ENCODE data around the gene GTF2H3. TPM values are rescaled to one million over a fixed set of nuclear protein-coding genes. Genes with fewer than 3 reads are reported as not detected.

GTF2H3 gene
- total RNA-seq, 1 donor from 2014 or later, result 33.1 TPM

DNA sequence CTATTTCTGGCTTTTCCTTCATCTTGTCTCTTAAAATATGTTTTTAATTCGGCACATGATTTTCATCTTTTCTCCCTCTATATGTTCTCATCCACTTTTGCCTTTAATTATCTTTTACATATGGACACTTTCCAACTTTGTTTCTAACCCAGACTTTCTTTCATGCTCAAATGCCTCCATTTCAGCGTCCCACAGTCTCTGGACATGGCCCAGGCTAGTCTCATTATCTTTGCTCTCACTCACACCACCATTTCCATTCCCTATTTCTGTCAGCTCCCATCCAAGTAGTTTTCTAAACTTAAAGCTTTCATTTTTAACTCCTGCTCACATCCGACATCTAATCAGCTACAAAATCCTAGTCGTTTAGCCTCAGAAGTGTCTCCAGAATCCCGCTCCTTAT lies 14.8 kb downstream of the GTF2H3 start:
- no peak overlapping the region for H3K4me3 Mint-ChIP-seq
- no peak for TF ChIP-seq CTCF (conservative IDR thresholded peaks at IDR 0.05)
- no peaks in the 10 kb centered on the region for H3K9me3 Mint-ChIP-seq
- no peak for DNase-seq (ENCODE audit: low read depth, low spot score)
- H3K4me1 Mint-ChIP-seq, result no peaks in the 10 kb centered on the region
- no peaks in the 10 kb centered on the region for H3K36me3 Mint-ChIP-seq (ENCODE audit: low read depth)
- H3K27ac Mint-ChIP-seq (ENCODE audit: unreplicated experiment), result no peak overlapping the region
- H3K27me3 Mint-ChIP-seq (ENCODE audit: low read depth), result no peaks in the 10 kb centered on the region

- no peak for DNase-seq (ENCODE audit: low read depth, low spot score)
Observed at GRCh38 chr12:123654129-123654701, 20.6 kb downstream of the GTF2H3 start.

GRCh38 chr12:123655420-123655819 lies 21.8 kb downstream of the GTF2H3 start:
- TF ChIP-seq CTCF (conservative IDR thresholded peaks at IDR 0.05), result no peak
- Mint-ChIP-seq H3K9me3 (no peaks in the 10 kb centered on the region), H3K4me1 (no peaks in the 10 kb centered on the region), H3K36me3 (ENCODE audit: low read depth) (peaks cover 11% of the 10 kb centered on the region), H3K27me3 (ENCODE audit: low read depth) (no peaks in the 10 kb centered on the region), H3K27ac (ENCODE audit: unreplicated experiment) (no peak overlapping the region), H3K4me3 (no peak overlapping the region)
- DNase-seq (ENCODE audit: low read depth, low spot score), result no peak

More at GRCh38 chr12:123654129-123654701, 20.6 kb downstream of the GTF2H3 start:
- no peak overlapping the region for H3K27ac Mint-ChIP-seq (ENCODE audit: unreplicated experiment)
- no peaks in the 10 kb centered on the region for H3K9me3 Mint-ChIP-seq
- peaks cover 7% of the 10 kb centered on the region for H3K36me3 Mint-ChIP-seq (ENCODE audit: low read depth)
- H3K27me3 Mint-ChIP-seq (ENCODE audit: low read depth), result no peaks in the 10 kb centered on the region
- H3K4me1 Mint-ChIP-seq, result no peaks in the 10 kb centered on the region
- TF ChIP-seq CTCF (conservative IDR thresholded peaks at IDR 0.05), result no peak
- H3K4me3 Mint-ChIP-seq, result no peak overlapping the region

- no peak overlapping the region for H3K27ac Mint-ChIP-seq (ENCODE audit: unreplicated experiment)
- no peaks in the 10 kb centered on the region for H3K9me3 Mint-ChIP-seq
- H3K27me3 Mint-ChIP-seq (ENCODE audit: low read depth), result no peaks in the 10 kb centered on the region
- no peak overlapping the region for H3K4me3 Mint-ChIP-seq
- H3K4me1 Mint-ChIP-seq, result no peaks in the 10 kb centered on the region
- DNase-seq (ENCODE audit: low read depth, low spot score), result no peak
- H3K36me3 Mint-ChIP-seq (ENCODE audit: low read depth), result peaks cover 13% of the 10 kb centered on the region
- TF ChIP-seq CTCF (conservative IDR thresholded peaks at IDR 0.05), result no peak
Observed at GRCh38 chr12:123656392-123656791, 22.8 kb downstream of the GTF2H3 start.

DNA sequence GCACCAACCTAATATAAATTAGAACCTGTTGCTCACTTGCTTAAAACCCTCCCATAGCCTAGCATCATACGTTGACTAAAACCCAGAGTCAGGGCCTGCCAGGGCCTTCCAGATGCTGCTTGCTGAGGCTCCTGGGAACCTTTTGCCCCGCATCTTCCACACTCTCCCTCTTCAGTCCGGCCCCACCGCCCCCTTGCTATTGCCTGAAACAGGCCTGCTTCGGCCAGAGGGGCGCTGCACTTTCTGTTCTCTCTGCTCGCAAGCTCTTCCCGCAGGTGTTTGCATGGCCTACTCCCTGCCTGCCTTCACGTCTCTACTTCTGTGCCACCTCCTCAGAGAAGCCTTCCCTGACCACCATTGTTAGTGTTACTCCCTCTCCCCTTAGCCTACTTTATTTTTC lies 23.6 kb downstream of the GTF2H3 start:
- Mint-ChIP-seq H3K9me3 (no peaks in the 10 kb centered on the region), H3K4me3 (no peak overlapping the region), H3K36me3 (ENCODE audit: low read depth) (peaks cover 13% of the 10 kb centered on the region), H3K27ac (ENCODE audit: unreplicated experiment) (no peak overlapping the region), H3K27me3 (ENCODE audit: low read depth) (no peaks in the 10 kb centered on the region), H3K4me1 (no peaks in the 10 kb centered on the region)
- no peak for TF ChIP-seq CTCF (conservative IDR thresholded peaks at IDR 0.05)
- no peak for DNase-seq (ENCODE audit: low read depth, low spot score)
